ENCODE measurements around the gene MAP7D1. TPM values are rescaled to one million over a fixed set of nuclear protein-coding genes. Genes with fewer than 3 reads are reported as not detected.

MAP7D1 gene
- polyA plus RNA-seq, 6 donors from 2014 or later: 2.6 to 12.5 (median 5.3) TPM

DNA sequence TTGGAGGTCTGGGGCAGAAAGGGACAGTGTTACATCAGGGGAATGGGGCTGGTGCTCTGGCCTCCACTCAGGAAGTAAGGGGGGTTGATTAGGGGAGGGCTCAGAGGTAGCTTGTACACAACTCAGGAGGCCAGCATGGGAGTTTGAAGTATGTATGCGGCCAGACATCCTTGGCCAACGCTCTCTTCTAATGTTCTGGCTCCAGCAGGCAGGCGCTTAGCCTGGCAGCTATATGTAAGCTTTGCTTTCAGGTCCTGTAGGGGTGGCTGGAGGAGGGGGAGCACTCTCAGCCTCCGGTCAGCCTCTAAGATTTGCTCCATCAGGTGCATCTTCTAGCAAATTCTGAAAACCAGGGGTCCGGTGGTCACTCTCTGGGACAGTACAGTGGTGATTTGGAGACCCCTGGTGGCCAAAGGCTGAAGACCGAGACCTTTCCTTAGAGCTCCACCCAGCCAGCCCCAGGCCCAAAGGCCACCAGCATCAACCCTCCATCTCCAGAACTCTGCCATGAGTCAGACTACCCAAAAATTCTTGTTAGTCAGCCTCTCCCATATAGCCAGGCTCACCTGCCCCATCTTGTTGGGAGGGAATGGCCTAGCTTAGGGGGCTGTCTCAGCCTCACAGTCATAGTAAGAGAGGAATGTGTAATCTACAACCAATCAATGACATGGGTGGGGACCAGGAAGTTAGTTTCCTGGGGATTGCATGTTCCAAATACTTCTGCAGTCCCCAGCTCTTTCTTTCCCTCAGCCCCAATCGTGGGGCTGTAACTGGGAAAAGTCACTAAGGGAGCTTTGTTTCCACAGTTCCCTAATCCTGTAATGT lies 21.2 kb upstream of the MAP7D1 start:
- DNase-seq (peak; percentile 20), ATAC-seq (ENCODE audit: low read depth in 2 of 2) (peak; percentile 41 to 51)
- Mint-ChIP-seq H3K27me3 (no peaks in the 10 kb centered on the region), H3K36me3 (peaks cover 0 to 5% of the 10 kb centered on the region in 2 donors), H3K4me1 (no peaks in the 10 kb centered on the region), H3K9me3 (no peaks in the 10 kb centered on the region), H3K27ac (peak overlapping the region in 4 of 6 donors; percentile 8 to 78 (median 54)), H3K4me3 (no peak overlapping the region)

DNA sequence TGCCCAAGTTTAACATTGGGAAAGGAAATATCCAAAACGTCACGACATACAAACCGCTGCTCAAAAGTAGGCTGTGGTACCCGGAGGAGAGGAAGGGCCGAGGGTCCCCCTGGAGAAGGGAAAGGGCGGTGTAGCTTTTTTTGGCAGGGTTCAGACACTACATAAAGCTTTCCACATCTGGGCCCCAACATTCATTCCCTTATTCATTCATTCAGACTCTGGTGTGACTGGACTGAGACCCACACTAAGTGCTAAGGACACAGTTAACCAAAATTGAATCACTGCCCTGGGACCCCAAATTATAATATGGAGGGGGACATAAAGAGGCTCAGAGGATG lies 20.7 kb upstream of the MAP7D1 start:
- DNase-seq (no peak), ATAC-seq (ENCODE audit: low read depth in 2 of 2) (no peak)
- H3K4me1 Mint-ChIP-seq: peaks cover 0 to 2% (median 0%) of the 10 kb centered on the region in 3 donors
- H3K9me3 Mint-ChIP-seq: no peaks in the 10 kb centered on the region
- H3K27ac Mint-ChIP-seq: peak overlapping the region in 3 of 6 donors; percentile 18 to 73 (median 66)
- H3K27me3 Mint-ChIP-seq: no peaks in the 10 kb centered on the region
- peaks cover 0 to 8% of the 10 kb centered on the region in 2 donors for H3K36me3 Mint-ChIP-seq
- H3K4me3 Mint-ChIP-seq: no peak overlapping the region

DNA sequence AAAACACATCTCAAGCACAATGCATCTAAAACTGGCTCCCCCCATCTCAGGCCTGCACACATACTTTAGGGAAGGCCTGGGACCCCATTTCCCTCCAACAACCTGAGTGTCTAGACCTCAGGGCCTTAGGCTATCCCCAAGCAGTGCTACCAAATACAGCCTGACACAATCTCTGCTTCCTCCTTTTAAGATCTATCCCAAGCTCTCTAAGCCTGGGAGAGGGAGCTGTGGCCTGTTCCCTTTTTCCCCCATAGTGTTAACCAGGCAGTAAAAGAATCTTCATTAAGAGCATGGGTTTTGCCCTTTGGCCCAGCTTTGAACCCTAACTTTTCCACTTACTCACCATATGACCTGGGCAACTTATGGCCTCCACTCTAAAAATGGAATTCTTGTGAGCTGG lies 20.2 kb upstream of the MAP7D1 start:
- H3K4me3 Mint-ChIP-seq: no peak overlapping the region
- peak overlapping the region in 3 of 6 donors; percentile 16 to 73 (median 57) for H3K27ac Mint-ChIP-seq
- H3K4me1 Mint-ChIP-seq: peaks cover 0 to 7% (median 5%) of the 10 kb centered on the region in 3 donors

DNA sequence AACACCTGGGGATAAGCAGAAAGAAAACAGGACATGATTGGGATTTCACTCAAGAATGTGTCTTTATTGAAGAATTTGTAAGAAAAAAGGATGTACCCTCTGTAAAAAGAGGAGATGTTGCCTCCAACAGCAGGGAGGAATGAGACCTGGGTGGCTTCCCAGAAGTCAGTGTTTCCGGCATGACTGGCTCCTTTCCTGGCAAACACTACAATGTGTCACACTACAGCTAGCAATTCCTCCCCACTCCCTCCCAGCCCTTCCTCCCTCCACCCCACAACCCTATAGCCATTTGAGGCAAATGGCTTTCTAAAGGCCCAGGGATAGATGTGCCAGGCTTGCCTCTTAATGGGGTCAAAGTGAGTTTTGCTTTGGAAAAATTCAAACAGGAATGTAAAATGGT lies 19.4 kb upstream of the MAP7D1 start:
- Mint-ChIP-seq H3K4me1 (peaks cover 0 to 11% (median 7%) of the 10 kb centered on the region in 3 donors), H3K36me3 (peaks cover 0 to 8% of the 10 kb centered on the region in 2 donors), H3K4me3 (no peak overlapping the region), H3K9me3 (no peaks in the 10 kb centered on the region), H3K27ac (peak overlapping the region in 1 of 6 donors; percentile 41), H3K27me3 (no peaks in the 10 kb centered on the region)
- DNase-seq (no peak), ATAC-seq (ENCODE audit: low read depth in 2 of 2) (no peak)

More for the DNA sequence above, 20.2 kb upstream of the MAP7D1 start:
- no peaks in the 10 kb centered on the region for H3K9me3 Mint-ChIP-seq
- peaks cover 0 to 8% of the 10 kb centered on the region in 2 donors for H3K36me3 Mint-ChIP-seq
- ATAC-seq (ENCODE audit: low read depth in 2 of 2): no peak
- no peaks in the 10 kb centered on the region for H3K27me3 Mint-ChIP-seq
- DNase-seq: no peak

DNA sequence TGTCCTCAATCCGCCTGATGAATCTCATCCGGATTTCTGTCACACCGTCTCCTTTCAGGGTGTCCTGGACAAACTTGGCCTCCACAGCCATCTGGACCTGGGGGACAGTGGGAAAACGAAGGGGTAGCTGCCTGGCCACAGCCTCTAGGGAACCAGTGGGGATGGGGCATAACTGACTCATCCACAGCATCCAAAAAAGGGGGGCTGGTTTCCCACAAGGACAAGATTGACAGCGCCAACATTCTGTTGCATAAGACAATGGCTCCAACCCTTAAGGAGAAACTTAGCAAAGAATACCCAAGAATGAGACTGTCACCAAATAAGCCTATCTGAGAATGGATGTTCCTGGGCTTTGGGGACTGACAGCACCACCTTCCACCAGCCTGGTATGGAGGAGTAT lies 18.7 kb upstream of the MAP7D1 start:
- no peak overlapping the region for H3K4me3 Mint-ChIP-seq

DNA sequence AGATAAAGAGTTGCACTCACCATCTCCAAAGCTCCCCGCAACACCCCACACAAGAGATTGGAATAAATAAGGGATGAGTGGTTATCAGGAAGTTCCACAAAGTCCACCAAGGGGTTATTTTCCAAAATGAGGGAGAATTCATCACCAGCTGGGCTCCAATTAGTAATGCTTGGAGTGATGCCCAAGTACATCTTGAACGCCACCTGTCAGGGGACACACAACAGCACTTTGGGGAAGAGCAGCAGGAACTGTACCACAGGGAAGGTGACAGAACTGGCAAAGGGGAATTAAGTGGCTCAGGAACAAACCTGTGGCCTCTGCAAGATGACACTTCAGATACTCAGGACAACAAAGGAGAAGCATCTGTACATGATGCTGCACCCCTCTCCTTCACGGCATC lies 18.2 kb upstream of the MAP7D1 start:
- Mint-ChIP-seq H3K4me3 (no peak overlapping the region), H3K36me3 (peaks cover 0 to 8% of the 10 kb centered on the region in 2 donors), H3K4me1 (peaks cover 0 to 21% (median 7%) of the 10 kb centered on the region in 3 donors), H3K27ac (no peak overlapping the region), H3K9me3 (no peaks in the 10 kb centered on the region), H3K27me3 (no peaks in the 10 kb centered on the region)
- DNase-seq (no peak), ATAC-seq (ENCODE audit: low read depth in 2 of 2) (no peak)

More for the DNA sequence above, 18.7 kb upstream of the MAP7D1 start:
- Mint-ChIP-seq H3K27me3 (no peaks in the 10 kb centered on the region), H3K9me3 (no peaks in the 10 kb centered on the region), H3K36me3 (peaks cover 0 to 8% of the 10 kb centered on the region in 2 donors), H3K27ac (peak overlapping the region in 2 of 6 donors; percentile 54 to 76), H3K4me1 (peaks cover 0 to 18% (median 7%) of the 10 kb centered on the region in 3 donors)
- ATAC-seq (ENCODE audit: low read depth in 2 of 2) (no peak), DNase-seq (no peak)

DNA sequence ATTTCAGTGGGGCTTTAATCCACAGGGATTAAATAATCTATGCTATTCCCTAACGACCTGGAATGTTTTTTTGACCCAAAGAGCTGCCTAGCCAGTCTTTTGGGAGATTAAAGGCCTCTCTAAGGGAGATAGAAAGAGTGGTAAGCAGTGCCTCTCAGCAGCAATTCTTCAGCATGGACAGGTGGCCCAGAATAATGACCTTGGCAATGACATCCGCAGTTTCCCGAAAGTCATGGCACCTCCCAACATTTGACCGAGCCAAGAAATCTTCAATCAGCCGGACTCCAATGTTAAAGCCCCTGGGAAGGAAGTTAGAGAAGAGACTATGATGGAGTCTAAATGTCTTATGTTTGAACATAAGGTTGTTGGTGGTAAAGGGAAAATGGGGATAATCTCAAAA lies 16.4 kb upstream of the MAP7D1 start:
- Mint-ChIP-seq H3K27me3 (no peaks in the 10 kb centered on the region), H3K9me3 (no peaks in the 10 kb centered on the region), H3K27ac (no peak overlapping the region), H3K36me3 (peaks cover 0 to 8% of the 10 kb centered on the region in 2 donors), H3K4me3 (no peak overlapping the region), H3K4me1 (peaks cover 3 to 25% (median 13%) of the 10 kb centered on the region in 3 donors)
- no peak for DNase-seq
- no peak for ATAC-seq (ENCODE audit: low read depth in 2 of 2)

DNA sequence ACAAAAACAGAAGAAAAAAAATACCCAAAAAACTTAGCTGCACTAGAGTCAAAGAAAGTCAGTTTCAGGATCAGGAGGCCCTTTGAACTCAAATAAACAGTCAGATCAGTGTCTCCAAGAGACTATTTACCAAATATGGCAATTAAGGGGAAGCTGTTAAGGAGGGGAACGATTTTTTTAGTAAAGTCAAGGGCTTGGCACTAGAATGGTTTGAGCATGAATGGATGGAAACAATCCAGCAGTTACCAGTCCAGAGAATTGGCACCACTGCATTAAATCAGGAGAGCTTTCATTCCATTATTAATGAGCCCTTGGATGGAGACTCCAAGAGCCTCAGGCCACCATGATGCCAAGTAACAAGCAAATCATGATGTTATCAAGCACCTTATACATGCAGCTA lies 13.8 kb upstream of the MAP7D1 start:
- no peaks in the 10 kb centered on the region for H3K9me3 Mint-ChIP-seq
- H3K4me3 Mint-ChIP-seq: no peak overlapping the region
- peaks cover 0 to 8% of the 10 kb centered on the region in 2 donors for H3K36me3 Mint-ChIP-seq
- no peaks in the 10 kb centered on the region for H3K27me3 Mint-ChIP-seq
- H3K27ac Mint-ChIP-seq: peak overlapping the region in 1 of 6 donors; percentile 80
- peaks cover 3 to 30% (median 18%) of the 10 kb centered on the region in 3 donors for H3K4me1 Mint-ChIP-seq
- ATAC-seq (ENCODE audit: low read depth in 2 of 2) (no peak), DNase-seq (no peak)

DNA sequence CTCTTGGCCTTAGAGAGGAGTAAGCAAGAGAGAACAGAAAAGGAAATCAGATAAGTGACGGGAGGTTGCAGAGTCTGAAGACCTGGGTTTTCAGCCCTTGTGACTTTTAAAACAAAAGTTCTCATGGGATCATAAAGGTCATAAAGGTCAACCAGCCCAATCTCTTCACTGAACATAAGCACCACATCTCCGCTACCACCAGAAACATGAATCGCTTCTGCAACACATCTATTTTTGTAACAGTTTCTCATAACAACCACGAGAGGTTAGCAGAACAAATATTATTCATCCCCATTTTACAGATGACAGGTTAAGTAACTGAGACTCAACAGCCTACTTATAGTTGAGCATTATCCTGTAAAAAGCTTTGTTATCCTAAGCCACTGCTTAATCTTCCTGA lies 12.5 kb upstream of the MAP7D1 start:
- Mint-ChIP-seq H3K4me3 (peak overlapping the region in 1 of 8 donors; percentile 29), H3K27ac (peak overlapping the region in 1 of 6 donors; percentile 7), H3K36me3 (peaks cover 0 to 8% of the 10 kb centered on the region in 2 donors), H3K9me3 (no peaks in the 10 kb centered on the region), H3K4me1 (peaks cover 11 to 41% (median 29%) of the 10 kb centered on the region in 3 donors), H3K27me3 (no peaks in the 10 kb centered on the region)
- ATAC-seq (ENCODE audit: low read depth in 2 of 2): no peak
- DNase-seq: no peak

DNA sequence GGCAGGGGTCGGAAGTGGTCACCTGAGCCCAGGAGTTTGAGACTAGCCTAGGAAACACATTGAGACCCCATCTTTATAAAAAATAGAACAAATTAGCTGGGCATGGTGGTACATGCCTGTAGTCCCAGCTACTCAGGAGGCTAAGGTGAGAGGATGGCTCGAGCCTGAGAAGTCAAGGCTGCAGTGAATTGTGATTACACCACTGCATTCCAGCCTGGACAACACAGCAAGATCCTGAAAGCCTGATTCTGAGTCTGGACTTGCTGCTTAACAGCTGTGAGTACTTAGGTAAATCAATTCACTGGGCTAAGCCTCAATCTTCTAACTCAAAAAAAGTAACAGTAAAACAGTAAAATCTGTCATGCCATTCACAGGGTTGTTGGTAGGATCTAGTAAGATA lies 11.5 kb upstream of the MAP7D1 start:
- Mint-ChIP-seq H3K4me3 (peak overlapping the region in 2 of 8 donors; percentile 10 to 53), H3K36me3 (peaks cover 0 to 6% of the 10 kb centered on the region in 2 donors), H3K4me1 (peaks cover 18 to 48% (median 38%) of the 10 kb centered on the region in 3 donors), H3K27ac (peak overlapping the region in 1 of 6 donors; percentile 37), H3K27me3 (no peaks in the 10 kb centered on the region), H3K9me3 (no peaks in the 10 kb centered on the region)
- ATAC-seq (ENCODE audit: low read depth in 2 of 2) (no peak), DNase-seq (no peak)

DNA sequence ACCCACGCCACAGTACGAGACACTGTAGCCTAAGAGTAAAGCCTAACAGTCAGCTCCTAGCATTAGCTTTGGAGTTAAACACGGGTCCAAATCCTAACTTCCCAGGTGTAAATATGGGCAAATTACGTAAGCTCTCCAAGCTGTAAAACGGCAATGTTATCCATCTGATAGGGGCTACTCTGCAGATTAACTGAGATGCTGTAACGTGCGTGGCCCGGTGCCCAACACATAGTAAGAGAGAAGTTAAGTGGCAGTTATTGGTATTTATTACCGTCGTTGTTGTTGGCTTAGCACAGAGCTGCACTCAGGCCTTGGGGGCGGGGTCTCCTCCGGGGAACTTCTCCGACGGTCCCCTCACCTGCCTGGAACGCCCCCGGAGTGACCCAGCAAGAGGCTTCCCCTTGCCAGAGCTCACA lies 7.1 kb upstream of the MAP7D1 start:
- Mint-ChIP-seq H3K27me3 (no peaks in the 10 kb centered on the region), H3K36me3 (no peaks in the 10 kb centered on the region), H3K27ac (peak overlapping the region; percentile 98 to 100 (median 99)), H3K4me3 (peak overlapping the region; percentile 94 to 100 (median 98)), H3K9me3 (no peaks in the 10 kb centered on the region), H3K4me1 (peaks cover 39 to 61% (median 53%) of the 10 kb centered on the region in 3 donors)
- ATAC-seq (ENCODE audit: low read depth in 2 of 2) (no peak), DNase-seq (no peak)

DNA sequence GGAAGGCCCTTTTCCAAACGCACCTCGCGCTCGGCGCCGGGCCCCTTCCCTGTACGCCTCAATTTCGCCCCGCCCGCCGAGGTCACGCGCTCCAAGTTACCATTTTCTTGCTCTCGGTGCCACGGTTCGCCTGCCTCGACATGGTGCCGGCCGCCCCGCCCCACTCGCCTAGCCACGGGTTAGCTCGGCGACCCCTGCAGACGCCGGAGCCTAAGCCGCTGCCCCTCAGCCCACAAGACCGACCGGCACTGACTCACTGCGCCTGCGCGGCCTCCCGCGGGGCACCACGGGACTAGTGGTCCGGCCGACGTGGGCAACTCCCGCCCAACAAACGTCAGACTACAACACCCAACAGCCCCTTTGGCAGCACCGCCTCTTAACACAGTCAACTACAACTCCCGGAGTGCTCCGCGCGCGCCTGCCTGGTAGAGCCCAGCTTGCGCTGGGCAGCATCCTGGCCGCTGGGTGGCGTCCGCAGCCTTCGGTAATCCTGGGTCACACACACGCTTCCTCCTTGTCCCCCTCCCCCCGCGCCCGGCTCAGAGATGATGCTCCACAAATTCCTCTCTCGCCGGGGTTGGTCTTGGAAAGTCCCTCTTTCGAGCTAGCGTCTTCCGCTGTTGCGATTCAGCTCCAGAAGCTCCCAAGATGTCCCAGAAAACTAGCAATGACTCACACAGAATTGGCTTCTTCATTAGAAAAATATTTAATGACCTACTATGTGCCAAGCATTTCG lies 6.6 kb upstream of the MAP7D1 start, which contains the start of gene TRAPPC3:
TRAPPC3 (minus strand) TSS at position 250 of the 736 bp plus-strand sequence; CDS start at position 142, 108 bp downstream.
- Mint-ChIP-seq H3K9me3 (no peaks in the 10 kb centered on the region), H3K27ac (peak within 1 kb of the TSS; percentile 98 to 100 (median 99)), H3K4me1 (peaks cover 41 to 64% (median 56%) of the 10 kb centered on the region in 3 donors), H3K4me3 (peak within 1 kb of the TSS; percentile 94 to 100 (median 98)), H3K27me3 (no peaks in the 10 kb centered on the region), H3K36me3 (no peaks in the 10 kb centered on the region)
- ATAC-seq (ENCODE audit: low read depth in 2 of 2): peak; percentile 91 to 92
- DNase-seq: peak; percentile 99

DNA sequence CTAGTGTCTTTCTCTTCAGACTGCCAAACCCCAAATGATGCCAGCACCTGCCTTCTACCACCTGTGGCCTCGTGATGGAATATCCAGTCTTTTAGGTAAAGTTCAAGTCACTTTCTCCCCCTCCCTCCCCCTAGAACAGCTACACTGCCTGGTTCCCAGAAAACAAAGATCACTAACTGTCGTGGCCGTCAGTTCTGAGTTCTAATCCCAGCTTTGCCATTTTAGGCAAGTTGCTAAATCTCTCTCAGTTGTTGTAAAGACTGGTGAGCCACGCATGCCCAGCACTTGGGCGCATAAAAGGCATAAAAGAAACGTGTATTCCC lies 6.0 kb upstream of the MAP7D1 start:
- Mint-ChIP-seq H3K4me1 (peaks cover 44 to 69% (median 61%) of the 10 kb centered on the region in 3 donors), H3K27me3 (no peaks in the 10 kb centered on the region), H3K4me3 (peak overlapping the region; percentile 94 to 100 (median 98)), H3K27ac (peak overlapping the region; percentile 98 to 100 (median 99)), H3K9me3 (no peaks in the 10 kb centered on the region), H3K36me3 (no peaks in the 10 kb centered on the region)
- peak; percentile 7 for DNase-seq
- ATAC-seq (ENCODE audit: low read depth in 2 of 2): no peak
